Spleen (tissue), 3 donors: ENCODE results near the gene METTL13.

Experiments used
- POLR2A ChIP-seq, 3 donors: fragments of 450-650 bp; IDR thresholded peaks; one replicate each; pipeline ENCODE4 v1.5.1; 2017; ENCODE audit warnings: antibody characterized with exemption in 3 of 3, mild to moderate bottlenecking in 1 of 3
- POLR2AphosphoS5 ChIP-seq, 3 donors: sonication (generic); formaldehyde crosslinking; IDR thresholded peaks; one replicate each; pipeline ENCODE4 v1.5.1; 2017; ENCODE audit warnings: antibody characterized with exemption in 3 of 3

DNA sequence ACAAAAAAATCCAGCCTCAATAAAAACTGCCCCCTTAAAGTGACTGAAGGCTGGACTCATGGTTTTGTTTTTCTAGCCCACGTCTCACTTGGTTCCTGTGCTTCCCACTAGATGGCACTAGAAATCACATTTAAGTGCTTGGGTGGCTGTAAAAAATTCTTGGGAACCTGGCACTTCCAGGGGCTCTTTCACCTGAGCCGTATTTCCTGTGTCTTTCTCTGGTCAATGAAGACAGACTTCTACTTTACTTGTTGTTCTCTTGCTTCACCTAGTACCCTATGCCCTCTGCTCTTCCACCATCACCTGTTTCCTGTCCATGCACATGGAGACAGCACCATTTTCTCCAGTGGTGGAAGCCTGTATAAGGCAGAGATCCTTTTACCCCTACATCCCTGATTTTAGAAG, 20.0 kb downstream of the METTL13 start:
- TF ChIP-seq POLR2AphosphoS5 (IDR thresholded peaks at IDR 0.05) (no peak), POLR2A (IDR thresholded peaks at IDR 0.05) (no peak)
